CD14-positive monocyte (primary cell): ENCODE results near the gene CD1D. TPM values are rescaled to one million over a fixed set of nuclear protein-coding genes. Genes with fewer than 3 reads are reported as not detected.

ENCODE experiments used
- DNase-seq, 3 donors: peaks; one replicate each; pipeline ENCODE4 v3.0.0-alpha.2; 2011 to 2022
- H2AFZ ChIP-seq: 2 replicates; pipeline ENCODE4 v1.6.0; 2012; ENCODE audit warnings: mild to moderate bottlenecking, low read depth, low read length, inconsistent platforms; ENCODE audit not compliant: insufficient read depth, poor library complexity, severe bottlenecking
- H3K27ac ChIP-seq, 2 donors: 1 replicate in 1 of 2; 2 replicates in 1 of 2; pipeline ENCODE4 v1.5.1; 2012 to 2013; ENCODE audit warnings: low read length in 2 of 2, control low read depth in 1 of 2, inconsistent platforms in 1 of 2, low read depth in 1 of 2, mild to moderate bottlenecking in 1 of 2
- H3K27me3 ChIP-seq, 2 donors: one replicate each; pipeline versions ENCODE4 v1.6.0 to v1.6.1; 2011 to 2013; ENCODE audit warnings: low read length in 2 of 2; ENCODE audit not compliant: control insufficient read depth in 2 of 2, insufficient read depth in 2 of 2
- H3K36me3 ChIP-seq, 2 donors: replicated peaks in 1 of 2; 1 replicate in 1 of 2; 2 replicates in 1 of 2; pipeline versions ENCODE4 v1.5.1 to v1.6.1; 2012 to 2013; ENCODE audit warnings: low read length in 2 of 2, control low read depth in 1 of 2, inconsistent platforms in 1 of 2, mild to moderate bottlenecking in 1 of 2; ENCODE audit not compliant: insufficient read depth in 2 of 2, control insufficient read depth in 1 of 2
- H3K4me1 ChIP-seq, 2 donors: 1 replicate in 1 of 2; 2 replicates in 1 of 2; pipeline versions ENCODE4 v1.5.1 to v1.6.1; 2012 to 2013; ENCODE audit warnings: low read length in 2 of 2, control low read depth in 1 of 2, inconsistent platforms in 1 of 2, mild to moderate bottlenecking in 1 of 2, moderate library complexity in 1 of 2; ENCODE audit not compliant: insufficient read depth in 2 of 2, control insufficient read depth in 1 of 2
- H3K4me2 ChIP-seq: replicated peaks from 2 replicates; pipeline ENCODE3; 2012; ENCODE audit warnings: low read length, moderate library complexity, mild to moderate bottlenecking; ENCODE audit not compliant: poor library complexity, severe bottlenecking; ENCODE audit errors: extremely low read depth
- H3K4me3 ChIP-seq, 3 experiments: fragments of 200-600 bp in 1 of 3; sonication (generic) in 1 of 3; replicated peaks in 1 of 3; 1 replicate in 2 of 3; 2 replicates in 1 of 3; pipeline ENCODE4 v1.5.1; 2011 to 2013; ENCODE audit warnings: low read length in 3 of 3, mild to moderate bottlenecking in 3 of 3, control low read depth in 2 of 3, low read depth in 2 of 3, inconsistent platforms in 1 of 3, moderate library complexity in 1 of 3
- H3K79me2 ChIP-seq: 2 replicates; pipeline ENCODE4 v1.6.0; 2012; ENCODE audit warnings: mild to moderate bottlenecking, control low read depth, inconsistent platforms, low read length, moderate library complexity; ENCODE audit not compliant: insufficient read depth
- H3K9ac ChIP-seq: 2 replicates; pipeline ENCODE4 v1.6.0; 2017; ENCODE audit warnings: low read length, mild to moderate bottlenecking; ENCODE audit not compliant: insufficient read depth, poor library complexity, severe bottlenecking
- H3K9me3 ChIP-seq, 2 donors: replicated peaks in 1 of 2; 1 replicate in 1 of 2; 2 replicates in 1 of 2; pipeline versions ENCODE4 v1.5.1 to v1.6.1; 2012 to 2013; ENCODE audit warnings: low read length in 2 of 2, control low read depth in 1 of 2; ENCODE audit not compliant: control insufficient read depth in 1 of 2, insufficient read depth in 1 of 2
- H4K20me1 ChIP-seq: 2 replicates; pipeline ENCODE4 v1.6.0; 2012; ENCODE audit warnings: mild to moderate bottlenecking, low read length, control low read depth, moderate library complexity; ENCODE audit not compliant: insufficient read depth
- H3K27ac Mint-ChIP-seq, 7 donors: one replicate each; pipeline ENCODE4 v1.8.0; 2020; ENCODE audit warnings: mild to moderate bottlenecking in 7 of 7, mixed read lengths in 7 of 7, moderate library complexity in 6 of 7, inconsistent platforms in 2 of 7
- H3K27me3 Mint-ChIP-seq, 3 donors: one replicate each; pipeline ENCODE4 v1.8.0; 2021 to 2022; ENCODE audit warnings: low read depth in 3 of 3, mild to moderate bottlenecking in 3 of 3, mixed read lengths in 3 of 3, moderate library complexity in 3 of 3, inconsistent platforms in 1 of 3
- H3K36me3 Mint-ChIP-seq, 2 donors: one replicate each; pipeline ENCODE4 v1.8.0; 2020; ENCODE audit warnings: mixed read lengths in 2 of 2, inconsistent platforms in 1 of 2, mild to moderate bottlenecking in 1 of 2
- H3K4me1 Mint-ChIP-seq: one replicate; pipeline ENCODE4 v1.8.0; 2020; ENCODE audit warnings: mild to moderate bottlenecking, mixed read lengths
- H3K4me3 Mint-ChIP-seq, 2 donors: one replicate each; pipeline ENCODE4 v1.8.0; 2020; ENCODE audit warnings: mild to moderate bottlenecking in 2 of 2, mixed read lengths in 2 of 2, moderate library complexity in 1 of 2
- H3K9me3 Mint-ChIP-seq, 7 donors: one replicate each; pipeline ENCODE4 v1.8.0; 2020 to 2022; ENCODE audit warnings: mixed read lengths in 7 of 7, mild to moderate bottlenecking in 6 of 7, moderate library complexity in 6 of 7, inconsistent platforms in 2 of 7
- WGBS: methylation state at CpG from one replicate; pipeline ENCODE4 v1.1.5; 2013; ENCODE audit warnings: missing lambda C conversion rate; ENCODE audit not compliant: insufficient coverage; 5-methylcytosine and 5-hydroxymethylcytosine counted together
- intact Hi-C, 2 donors: fragments of 100-400 bp; cut with micrococcal nuclease; formaldehyde crosslinking; loops; one replicate each; pipeline versions ENCODE4 v1.15.0 to v1.15.1; 2023
- polyA plus RNA-seq, 3 donors: library from polyadenylated mRNA; depleted of rRNA in 1 of 3; unstranded in 2 of 3; stranded (reverse) in 1 of 3; fragments of 300-500 nt in 2 of 3; fragments of >200 nt in 1 of 3; fragmentation: Illumina TruSeq in 2 of 3; gene quantifications; 1 replicate in 2 of 3; 2 replicates in 1 of 3; pipeline ENCODE4 v1.2.3, GENCODE V29; 2012 to 2021
- TF ChIP-seq, protein P1 (sequence below): fragments of 200-600 bp; IDR thresholded peaks from one replicate; pipeline ENCODE4 v1.8.0; 2022; ENCODE audit warnings: antibody characterized with exemption, mild to moderate bottlenecking

The CD1D gene
- polyA plus RNA-seq, 3 donors = 121 to 144 (median 134) TPM

DNA sequence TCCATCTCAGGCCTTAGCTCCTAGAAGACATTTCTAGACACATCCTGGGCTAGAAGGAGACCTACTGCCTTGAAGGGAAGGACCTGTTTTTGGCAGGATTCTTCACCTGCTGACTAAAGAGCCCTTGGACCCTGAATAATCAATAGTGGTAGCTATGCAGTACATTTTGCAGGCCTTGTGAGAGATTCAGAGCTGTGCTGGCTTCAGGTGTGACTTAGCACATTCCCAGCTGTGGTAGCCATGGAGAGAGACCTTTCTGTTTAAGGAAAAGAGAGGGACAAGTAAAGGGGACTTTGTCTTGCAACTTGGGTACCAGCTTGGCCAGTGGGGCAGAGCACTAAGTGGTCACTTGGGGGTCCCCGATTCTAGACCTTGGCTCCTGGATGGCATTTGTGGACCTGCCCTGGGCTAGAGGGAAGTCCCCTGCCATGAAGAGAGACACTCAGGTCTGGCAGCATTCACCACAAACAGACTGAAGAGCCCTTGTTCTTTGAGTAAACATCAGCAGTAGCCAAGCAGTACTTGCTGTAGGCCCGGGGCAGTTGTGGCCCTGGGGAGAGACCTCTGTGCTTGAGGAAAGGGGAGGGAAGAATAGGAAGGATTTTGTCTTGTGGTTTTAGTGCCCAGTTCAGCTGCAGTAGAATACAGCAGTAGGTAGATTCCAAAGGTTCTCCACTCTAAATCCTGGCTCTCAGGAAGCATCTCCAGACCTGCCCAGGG, 47.4 kb downstream of the CD1D start:
- H3K36me3 Mint-ChIP-seq = peaks cover 2 to 7% of the 10 kb centered on the region in 2 donors

More for the DNA sequence above, 47.4 kb downstream of the CD1D start:
- TF ChIP-seq, protein P1, sequence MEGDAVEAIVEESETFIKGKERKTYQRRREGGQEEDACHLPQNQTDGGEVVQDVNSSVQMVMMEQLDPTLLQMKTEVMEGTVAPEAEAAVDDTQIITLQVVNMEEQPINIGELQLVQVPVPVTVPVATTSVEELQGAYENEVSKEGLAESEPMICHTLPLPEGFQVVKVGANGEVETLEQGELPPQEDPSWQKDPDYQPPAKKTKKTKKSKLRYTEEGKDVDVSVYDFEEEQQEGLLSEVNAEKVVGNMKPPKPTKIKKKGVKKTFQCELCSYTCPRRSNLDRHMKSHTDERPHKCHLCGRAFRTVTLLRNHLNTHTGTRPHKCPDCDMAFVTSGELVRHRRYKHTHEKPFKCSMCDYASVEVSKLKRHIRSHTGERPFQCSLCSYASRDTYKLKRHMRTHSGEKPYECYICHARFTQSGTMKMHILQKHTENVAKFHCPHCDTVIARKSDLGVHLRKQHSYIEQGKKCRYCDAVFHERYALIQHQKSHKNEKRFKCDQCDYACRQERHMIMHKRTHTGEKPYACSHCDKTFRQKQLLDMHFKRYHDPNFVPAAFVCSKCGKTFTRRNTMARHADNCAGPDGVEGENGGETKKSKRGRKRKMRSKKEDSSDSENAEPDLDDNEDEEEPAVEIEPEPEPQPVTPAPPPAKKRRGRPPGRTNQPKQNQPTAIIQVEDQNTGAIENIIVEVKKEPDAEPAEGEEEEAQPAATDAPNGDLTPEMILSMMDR = no peak
- no peak overlapping the region for H3K4me2 ChIP-seq
- peaks cover 18 to 33% (median 26%) of the 10 kb centered on the region in 7 donors for H3K9me3 Mint-ChIP-seq
- no peak overlapping the region for H3K9ac ChIP-seq
- no peak overlapping the region for H3K27ac ChIP-seq
- no peak overlapping the region for H2AFZ ChIP-seq
- WGBS = 90% methylated on average over 2 of the region's 2 CpGs
- DNase-seq = no peak
- no peaks in the 10 kb centered on the region for H3K4me1 ChIP-seq
- no peak overlapping the region for H3K27ac Mint-ChIP-seq
- peaks cover 39 to 55% (median 41%) of the 10 kb centered on the region in 3 donors for H3K27me3 Mint-ChIP-seq
- intact Hi-C loops = no loop called here
- H3K9me3 ChIP-seq = peaks cover 12 to 15% of the 10 kb centered on the region in 2 donors
- H3K36me3 ChIP-seq = no peaks in the 10 kb centered on the region
- no peak overlapping the region for H3K4me3 ChIP-seq
- H3K4me3 Mint-ChIP-seq = no peak overlapping the region
- H4K20me1 ChIP-seq = no peaks in the 10 kb centered on the region
- H3K27me3 ChIP-seq = peaks cover 15 to 45% of the 10 kb centered on the region in 2 donors
- H3K79me2 ChIP-seq = no peaks in the 10 kb centered on the region
- H3K4me1 Mint-ChIP-seq = no peaks in the 10 kb centered on the region

Other genes starting within 250 kb of the CD1D start
- not detected for gene KIRREL1, start 187.2 kb upstream of the CD1D start, polyA plus RNA-seq
- 1 to 10 TPM; 3.5 to 7.8 (median 7.7) TPM for gene CD1A, start 73.5 kb downstream of the CD1D start, polyA plus RNA-seq
- gene CD1C, start 109.0 kb downstream of the CD1D start, polyA plus RNA-seq = 10 to 100 TPM; 43.4 to 55.4 (median 45.8) TPM
- gene CD1B, start 150.6 kb downstream of the CD1D start, polyA plus RNA-seq = 1 to 10 TPM; 1.3 to 2.7 (median 2.3) TPM
- gene CD1E, start 173.0 kb downstream of the CD1D start, polyA plus RNA-seq = 1 to 10 TPM; 3.1 to 6.3 (median 3.3) TPM
- gene OR10T2, start 218.6 kb downstream of the CD1D start, polyA plus RNA-seq = not detected
- not detected for gene OR10K2, start 245.3 kb downstream of the CD1D start, polyA plus RNA-seq